ENCODE data around the gene FEN1.

DNA sequence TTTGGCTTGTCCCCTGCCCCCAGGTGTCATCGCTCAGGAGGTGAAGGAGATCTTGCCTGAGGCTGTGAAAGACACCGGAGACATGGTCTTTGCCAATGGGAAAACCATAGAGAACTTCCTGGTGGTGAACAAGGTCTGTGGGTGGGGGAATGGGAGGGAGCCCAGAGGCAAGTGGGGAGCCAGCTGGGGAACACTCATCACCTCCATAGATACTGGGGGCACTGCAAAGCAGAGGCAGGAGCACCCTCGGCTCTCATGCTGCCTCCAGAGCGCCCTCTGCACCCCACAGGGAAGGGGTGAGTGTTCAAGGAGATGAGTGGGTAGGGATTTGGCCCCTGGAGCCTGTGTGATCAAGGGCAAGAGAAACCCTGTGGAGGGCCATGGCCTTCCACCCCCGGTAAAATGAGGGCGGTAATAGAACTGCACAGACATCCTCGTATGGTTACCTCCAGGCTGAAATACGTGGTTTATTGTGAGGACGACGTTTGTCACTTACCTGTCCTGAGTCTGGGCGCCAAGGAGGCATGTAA lies 14.3 kb upstream of the FEN1 start:
- TF ChIP-seq POLR2A (IDR thresholded peaks at IDR 0.05) (no peak), CTCF (IDR thresholded peaks at IDR 0.05) (no peak)

All from body of pancreas (tissue), 4 donors.